ENCODE measurements around the gene GGT6.

GRCh38 chr17:4566785-4567184 is 6.4 kb upstream of the GGT6 start:
- TF ChIP-seq CTCF (IDR thresholded peaks at IDR 0.05; ENCODE audit: insufficient read depth, low read length) (peak; percentile 17), POLR2AphosphoS5 (IDR thresholded peaks at IDR 0.05; ENCODE audit: low read depth) (no peak), REST (IDR thresholded peaks at IDR 0.05; ENCODE audit: insufficient replicate concordance, low read depth) (no peak)

Measured in HL-60 (cell line).